Tibial artery (tissue), 4 donors: ENCODE data around the gene AGPAT2.

ENCODE experiments used
- DNase-seq, 2 donors: peaks; one replicate each; pipeline ENCODE4 v3.0.0-alpha.2; 2019
- H3K27ac ChIP-seq, 2 donors: fragments of 200-600 bp; sonication (generic) in 1 of 2; 1 replicate in 1 of 2; 2 replicates in 1 of 2; pipeline ENCODE4 v1.5.1; 2018 to 2019; ENCODE audit warnings: mild to moderate bottlenecking in 1 of 2
- H3K27me3 ChIP-seq, 2 donors: fragments of 200-600 bp; sonication (generic) in 1 of 2; one replicate each; pipeline versions ENCODE4 v1.5.1 to v1.6.0; 2016 to 2019
- H3K36me3 ChIP-seq, 3 donors: fragments of 200-600 bp; sonication (generic) in 2 of 3; one replicate each; pipeline ENCODE4 v1.5.1; 2016 to 2019; ENCODE audit warnings: mild to moderate bottlenecking in 2 of 3
- H3K4me1 ChIP-seq, 4 donors: fragments of 200-600 bp; sonication (generic) in 2 of 4; 1 replicate in 3 of 4; 2 replicates in 1 of 4; pipeline ENCODE4 v1.5.1; 2016 to 2019
- H3K4me3 ChIP-seq, 2 donors: fragments of 200-600 bp; sonication (generic) in 1 of 2; 1 replicate in 1 of 2; 2 replicates in 1 of 2; pipeline ENCODE4 v1.5.1; 2018 to 2019; ENCODE audit warnings: mild to moderate bottlenecking in 2 of 2
- H3K9me3 ChIP-seq, 3 donors: fragments of 200-600 bp; sonication (generic) in 1 of 3; one replicate each; pipeline ENCODE4 v1.5.1; 2016 to 2019
- intact Hi-C: fragments of 100-400 bp; cut with DNase I; formaldehyde crosslinking; loops from one replicate; pipeline ENCODE4 v1.15.0; 2023; ENCODE audit warnings: low total_unique reads
- TF ChIP-seq, protein P1 (sequence below), 2 experiments: fragments of 200-600 bp in 1 of 2; fragments of 450-650 bp in 1 of 2; IDR thresholded peaks; one replicate each; pipeline ENCODE4 v1.5.1; 2017 to 2019; ENCODE audit warnings: antibody characterized with exemption in 2 of 2, mild to moderate bottlenecking in 1 of 2, moderate library complexity in 1 of 2

The AGPAT2 gene

GRCh38 chr9:136686534-136686793 is 793 bp downstream of the AGPAT2 start:
- intact Hi-C loops = no loop called here
- Histone ChIP-seq H3K27ac (peak overlapping the region; percentile 67 to 73), H3K4me1 (peaks cover 0 to 48% (median 24%) of the 10 kb centered on the region in 4 donors), H3K36me3 (no peaks in the 10 kb centered on the region), H3K9me3 (no peaks in the 10 kb centered on the region), H3K4me3 (peak overlapping the region; percentile 59 to 87), H3K27me3 (no peaks in the 10 kb centered on the region)
- TF ChIP-seq, protein P1, sequence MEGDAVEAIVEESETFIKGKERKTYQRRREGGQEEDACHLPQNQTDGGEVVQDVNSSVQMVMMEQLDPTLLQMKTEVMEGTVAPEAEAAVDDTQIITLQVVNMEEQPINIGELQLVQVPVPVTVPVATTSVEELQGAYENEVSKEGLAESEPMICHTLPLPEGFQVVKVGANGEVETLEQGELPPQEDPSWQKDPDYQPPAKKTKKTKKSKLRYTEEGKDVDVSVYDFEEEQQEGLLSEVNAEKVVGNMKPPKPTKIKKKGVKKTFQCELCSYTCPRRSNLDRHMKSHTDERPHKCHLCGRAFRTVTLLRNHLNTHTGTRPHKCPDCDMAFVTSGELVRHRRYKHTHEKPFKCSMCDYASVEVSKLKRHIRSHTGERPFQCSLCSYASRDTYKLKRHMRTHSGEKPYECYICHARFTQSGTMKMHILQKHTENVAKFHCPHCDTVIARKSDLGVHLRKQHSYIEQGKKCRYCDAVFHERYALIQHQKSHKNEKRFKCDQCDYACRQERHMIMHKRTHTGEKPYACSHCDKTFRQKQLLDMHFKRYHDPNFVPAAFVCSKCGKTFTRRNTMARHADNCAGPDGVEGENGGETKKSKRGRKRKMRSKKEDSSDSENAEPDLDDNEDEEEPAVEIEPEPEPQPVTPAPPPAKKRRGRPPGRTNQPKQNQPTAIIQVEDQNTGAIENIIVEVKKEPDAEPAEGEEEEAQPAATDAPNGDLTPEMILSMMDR (IDR thresholded peaks at IDR 0.05) = no peak
- DNase-seq = no peak

GRCh38 chr9:136685790-136686533 is 1.3 kb downstream of the AGPAT2 start:
- H3K36me3 ChIP-seq = no peaks in the 10 kb centered on the region
- H3K9me3 ChIP-seq = no peaks in the 10 kb centered on the region
- TF ChIP-seq, protein P1 (IDR thresholded peaks at IDR 0.05) = no peak
- peak overlapping the region; percentile 67 to 73 for H3K27ac ChIP-seq
- peaks cover 0 to 45% (median 24%) of the 10 kb centered on the region in 4 donors for H3K4me1 ChIP-seq
- intact Hi-C loops = no loop called here
- peak overlapping the region; percentile 59 to 87 for H3K4me3 ChIP-seq
- no peaks in the 10 kb centered on the region for H3K27me3 ChIP-seq
- DNase-seq = no peak

DNA sequence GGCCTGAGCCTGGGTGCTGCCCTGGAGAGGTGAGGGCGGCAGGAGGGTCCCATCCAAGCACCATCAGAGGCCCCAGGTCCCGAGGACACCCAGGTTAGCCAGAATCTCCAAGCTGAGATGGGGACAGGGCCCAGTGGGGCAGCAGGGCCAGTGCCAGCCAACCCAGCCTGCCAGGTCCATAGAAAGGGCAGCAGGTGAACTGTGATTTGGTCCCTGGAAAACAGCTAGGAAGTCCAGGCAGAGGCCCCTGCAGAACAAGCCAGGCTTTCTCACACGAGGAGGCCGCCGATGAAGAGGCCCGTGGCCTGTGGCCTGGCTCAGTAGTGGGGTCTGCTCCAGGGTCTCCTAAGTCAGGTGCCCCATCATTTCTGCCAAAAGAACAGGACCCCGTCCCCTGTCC is 2.0 kb downstream of the AGPAT2 start:
- H3K27ac ChIP-seq = no peak overlapping the region
- H3K4me3 ChIP-seq = no peak overlapping the region
- no peaks in the 10 kb centered on the region for H3K27me3 ChIP-seq
- no peaks in the 10 kb centered on the region for H3K9me3 ChIP-seq
- H3K4me1 ChIP-seq = peaks cover 0 to 39% (median 20%) of the 10 kb centered on the region in 4 donors
- no peaks in the 10 kb centered on the region for H3K36me3 ChIP-seq
- no peak for DNase-seq
- intact Hi-C loops = no loop called here
- TF ChIP-seq, protein P1 (IDR thresholded peaks at IDR 0.05) = no peak

- intact Hi-C loops = no loop called here
- H3K4me3 ChIP-seq = no peak overlapping the region
- TF ChIP-seq, protein P1 (IDR thresholded peaks at IDR 0.05) = no peak
- no peak overlapping the region for H3K27ac ChIP-seq
- no peaks in the 10 kb centered on the region for H3K9me3 ChIP-seq
- peaks cover 0 to 42% (median 20%) of the 10 kb centered on the region in 4 donors for H3K4me1 ChIP-seq
- H3K36me3 ChIP-seq = no peaks in the 10 kb centered on the region
- no peaks in the 10 kb centered on the region for H3K27me3 ChIP-seq
- DNase-seq = no peak
These were observed 2.5 kb downstream of the AGPAT2 start for GRCh38 chr9:136684799-136685198.

GRCh38 chr9:136684339-136684738 is 2.9 kb downstream of the AGPAT2 start:
- TF ChIP-seq, protein P1 (IDR thresholded peaks at IDR 0.05) = no peak
- Histone ChIP-seq H3K9me3 (no peaks in the 10 kb centered on the region), H3K36me3 (no peaks in the 10 kb centered on the region), H3K4me3 (no peak overlapping the region), H3K27ac (no peak overlapping the region), H3K4me1 (peaks cover 0 to 42% (median 20%) of the 10 kb centered on the region in 4 donors), H3K27me3 (no peaks in the 10 kb centered on the region)
- DNase-seq = no peak
- intact Hi-C loops = no loop called here
